ENCODE data around the gene IL1RAPL1.

IL1RAPL1 gene

DNA sequence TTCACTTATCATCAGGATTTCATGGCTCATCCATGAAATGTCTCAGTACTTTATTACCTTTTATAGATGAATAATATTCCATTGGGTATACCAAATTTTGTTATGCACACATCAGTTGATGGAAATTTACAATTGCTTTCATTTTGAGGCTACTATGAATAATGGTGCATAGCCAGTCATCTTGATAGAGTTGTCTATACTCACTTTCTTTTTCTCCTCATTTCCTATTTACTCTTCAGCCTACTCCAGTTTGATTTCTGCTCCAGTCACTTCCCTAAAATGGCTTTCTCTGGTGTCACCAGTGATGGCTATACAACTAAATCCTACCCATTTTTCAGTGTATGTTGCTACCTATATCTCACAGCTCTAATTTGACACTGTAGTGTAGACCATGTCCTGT, 884.6 kb downstream of the IL1RAPL1 start:
- no peaks in the 10 kb centered on the region for H3K4me1 ChIP-seq (ENCODE audit: control insufficient read depth in 2 of 2, insufficient read depth in 1 of 2, low read depth in 1 of 2, low read length in 2 of 2)

DNA sequence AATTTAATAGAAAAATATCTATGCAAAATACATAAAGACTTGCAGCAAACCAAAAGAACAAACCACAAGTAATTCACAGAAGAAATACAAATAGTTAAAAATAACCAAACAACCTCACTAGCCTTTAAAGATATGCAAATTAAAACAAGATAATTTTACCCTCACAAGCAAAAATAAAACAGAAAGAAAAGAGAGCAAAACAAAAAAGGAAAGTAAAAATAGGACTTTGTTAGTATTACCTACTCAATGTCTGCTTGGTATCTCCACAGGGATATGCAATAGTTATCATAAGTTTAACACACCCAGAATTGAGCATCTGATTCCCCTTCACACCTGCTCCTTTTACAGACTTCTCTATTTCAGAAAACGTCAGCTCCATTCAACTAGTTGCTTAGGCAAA, 890.6 kb downstream of the IL1RAPL1 start:
- no peak for DNase-seq (ENCODE audit: low spot score)
- Histone ChIP-seq H3K4ac (ENCODE audit: low read length) (no peak overlapping the region), H2BK12ac (ENCODE audit: low read length) (no peak overlapping the region), H4K8ac (ENCODE audit: low read depth, low read length) (no peak overlapping the region), H2AK5ac (ENCODE audit: low read depth, low read length) (no peak overlapping the region), H3K9me3 (replicated peaks in 1 of 2; ENCODE audit: control insufficient read depth in 2 of 2, insufficient read depth in 1 of 2, low read depth in 1 of 2, low read length in 2 of 2) (no peaks in the 10 kb centered on the region), H3K14ac (ENCODE audit: low read length) (no peak overlapping the region), H2BK5ac (ENCODE audit: low read length) (no peak overlapping the region), H3K36me3 (replicated peaks in 1 of 2; ENCODE audit: control insufficient read depth in 2 of 2, insufficient read depth in 2 of 2, low read length in 2 of 2) (no peaks in the 10 kb centered on the region), H2BK15ac (ENCODE audit: low read length) (no peak overlapping the region), H3K27ac (replicated peaks; ENCODE audit: low read length) (no peak overlapping the region), H3K79me1 (ENCODE audit: low read depth, low read length) (no peaks in the 10 kb centered on the region), H3K4me3 (ENCODE audit: low read length in 2 of 2) (no peak overlapping the region), H3K9ac (ENCODE audit: low read depth, low read length, poor library complexity) (no peak overlapping the region), H4K91ac (ENCODE audit: low read depth, low read length, poor library complexity) (no peak overlapping the region), H2BK120ac (ENCODE audit: low read depth, low read length) (no peak overlapping the region), H3K18ac (ENCODE audit: low read length) (no peak overlapping the region), H2AFZ (ENCODE audit: low read length) (no peak overlapping the region), H3K23ac (ENCODE audit: low read depth, low read length, poor library complexity) (no peak overlapping the region), H3K27me3 (ENCODE audit: control insufficient read depth in 3 of 3, insufficient read depth in 3 of 3, low read depth in 1 of 3, low read length in 3 of 3) (no peaks in the 10 kb centered on the region), H3K4me1 (ENCODE audit: control insufficient read depth in 2 of 2, insufficient read depth in 1 of 2, low read depth in 1 of 2, low read length in 2 of 2) (no peaks in the 10 kb centered on the region), H3K4me2 (ENCODE audit: insufficient read depth, low read length, poor library complexity, severe bottlenecking) (no peak overlapping the region)
- no CpG with 5 or more reads among the region's 1 CpG for WGBS, 2 donors (ENCODE audit: extremely low coverage in 2 of 2, insufficient read length in 2 of 2, insufficient replicate concordance in 1 of 2)

More for the DNA sequence above, 884.6 kb downstream of the IL1RAPL1 start:
- no peak overlapping the region for H3K4me3 ChIP-seq (ENCODE audit: low read length in 2 of 2)
- H3K79me1 ChIP-seq (ENCODE audit: low read depth, low read length), result no peaks in the 10 kb centered on the region
- no peak overlapping the region for H2AK5ac ChIP-seq (ENCODE audit: low read depth, low read length)
- H3K23ac ChIP-seq (ENCODE audit: low read depth, low read length, poor library complexity), result no peak overlapping the region
- no peak overlapping the region for H4K91ac ChIP-seq (ENCODE audit: low read depth, low read length, poor library complexity)
- no peaks in the 10 kb centered on the region for H3K27me3 ChIP-seq (ENCODE audit: control insufficient read depth in 3 of 3, insufficient read depth in 3 of 3, low read depth in 1 of 3, low read length in 3 of 3)
- H2AFZ ChIP-seq (ENCODE audit: low read length), result no peak overlapping the region
- H3K9me3 ChIP-seq (replicated peaks in 1 of 2; ENCODE audit: control insufficient read depth in 2 of 2, insufficient read depth in 1 of 2, low read depth in 1 of 2, low read length in 2 of 2), result no peaks in the 10 kb centered on the region
- no peak overlapping the region for H3K4ac ChIP-seq (ENCODE audit: low read length)
- DNase-seq (ENCODE audit: low spot score), result no peak
- H3K27ac ChIP-seq (replicated peaks; ENCODE audit: low read length), result no peak overlapping the region
- no peak overlapping the region for H2BK12ac ChIP-seq (ENCODE audit: low read length)
- no peaks in the 10 kb centered on the region for H3K36me3 ChIP-seq (replicated peaks in 1 of 2; ENCODE audit: control insufficient read depth in 2 of 2, insufficient read depth in 2 of 2, low read length in 2 of 2)
- H4K8ac ChIP-seq (ENCODE audit: low read depth, low read length), result no peak overlapping the region
- H3K9ac ChIP-seq (ENCODE audit: low read depth, low read length, poor library complexity), result no peak overlapping the region
- H3K14ac ChIP-seq (ENCODE audit: low read length), result no peak overlapping the region
- H2BK15ac ChIP-seq (ENCODE audit: low read length), result no peak overlapping the region
- no peak overlapping the region for H2BK120ac ChIP-seq (ENCODE audit: low read depth, low read length)
- no peak overlapping the region for H3K18ac ChIP-seq (ENCODE audit: low read length)
- no peak overlapping the region for H3K4me2 ChIP-seq (ENCODE audit: insufficient read depth, low read length, poor library complexity, severe bottlenecking)
- no peak overlapping the region for H2BK5ac ChIP-seq (ENCODE audit: low read length)

DNA sequence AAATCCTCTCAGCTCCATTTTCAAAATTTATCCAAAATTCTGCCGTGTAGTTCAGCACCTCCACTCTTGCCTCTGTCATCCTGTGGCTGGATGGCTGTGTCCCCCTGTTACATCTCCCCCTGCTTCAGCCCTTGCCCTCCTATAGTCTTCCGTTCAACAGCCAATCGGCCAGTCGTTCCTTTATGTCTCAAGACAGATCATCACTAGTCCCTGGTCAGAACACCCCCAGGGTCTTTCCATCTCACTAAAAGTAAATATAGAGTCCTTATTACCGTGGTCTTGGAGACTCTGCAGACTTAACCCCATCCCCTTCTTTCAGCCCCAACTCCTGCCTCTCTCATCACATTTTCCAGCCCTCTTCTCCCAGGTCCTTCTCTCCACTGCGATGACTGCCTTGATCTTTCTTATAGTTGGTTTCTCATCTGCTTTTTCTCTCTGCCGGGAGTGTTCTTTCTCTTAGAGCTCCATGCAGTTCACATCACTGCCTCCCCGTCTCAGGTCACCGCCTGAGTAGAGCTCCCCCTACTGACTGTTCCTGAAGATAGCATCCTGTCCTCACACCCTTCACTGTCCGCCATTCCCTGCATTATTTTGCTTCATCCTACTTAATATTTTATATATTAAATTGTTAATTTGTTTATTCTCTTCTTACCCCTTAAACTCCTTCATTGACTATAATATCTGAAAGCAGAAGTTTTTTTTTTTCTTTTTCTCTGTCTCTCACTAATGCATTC, 891.3 kb downstream of the IL1RAPL1 start:
- Histone ChIP-seq H2BK12ac (ENCODE audit: low read length) (no peak overlapping the region), H2AK5ac (ENCODE audit: low read depth, low read length) (no peak overlapping the region), H3K9ac (ENCODE audit: low read depth, low read length, poor library complexity) (no peak overlapping the region), H3K18ac (ENCODE audit: low read length) (no peak overlapping the region), H3K14ac (ENCODE audit: low read length) (no peak overlapping the region), H3K23ac (ENCODE audit: low read depth, low read length, poor library complexity) (no peak overlapping the region), H2BK120ac (ENCODE audit: low read depth, low read length) (no peak overlapping the region), H3K4ac (ENCODE audit: low read length) (no peak overlapping the region), H3K27me3 (ENCODE audit: control insufficient read depth in 3 of 3, insufficient read depth in 3 of 3, low read depth in 1 of 3, low read length in 3 of 3) (no peaks in the 10 kb centered on the region), H4K91ac (ENCODE audit: low read depth, low read length, poor library complexity) (no peak overlapping the region), H2BK5ac (ENCODE audit: low read length) (no peak overlapping the region), H3K4me1 (ENCODE audit: control insufficient read depth in 2 of 2, insufficient read depth in 1 of 2, low read depth in 1 of 2, low read length in 2 of 2) (no peaks in the 10 kb centered on the region), H4K8ac (ENCODE audit: low read depth, low read length) (no peak overlapping the region), H3K4me2 (ENCODE audit: insufficient read depth, low read length, poor library complexity, severe bottlenecking) (no peak overlapping the region), H3K4me3 (ENCODE audit: low read length in 2 of 2) (no peak overlapping the region), H2BK15ac (ENCODE audit: low read length) (no peak overlapping the region), H3K27ac (replicated peaks; ENCODE audit: low read length) (no peak overlapping the region), H2AFZ (ENCODE audit: low read length) (peak overlapping the region; percentile 68), H3K36me3 (replicated peaks in 1 of 2; ENCODE audit: control insufficient read depth in 2 of 2, insufficient read depth in 2 of 2, low read length in 2 of 2) (no peaks in the 10 kb centered on the region), H3K9me3 (replicated peaks in 1 of 2; ENCODE audit: control insufficient read depth in 2 of 2, insufficient read depth in 1 of 2, low read depth in 1 of 2, low read length in 2 of 2) (no peaks in the 10 kb centered on the region), H3K79me1 (ENCODE audit: low read depth, low read length) (no peaks in the 10 kb centered on the region)
- WGBS, 2 donors (ENCODE audit: extremely low coverage in 2 of 2, insufficient read length in 2 of 2, insufficient replicate concordance in 1 of 2), result no CpG with 5 or more reads among the region's 10 CpGs
- peak; percentile 4 for DNase-seq (ENCODE audit: low spot score)

DNA sequence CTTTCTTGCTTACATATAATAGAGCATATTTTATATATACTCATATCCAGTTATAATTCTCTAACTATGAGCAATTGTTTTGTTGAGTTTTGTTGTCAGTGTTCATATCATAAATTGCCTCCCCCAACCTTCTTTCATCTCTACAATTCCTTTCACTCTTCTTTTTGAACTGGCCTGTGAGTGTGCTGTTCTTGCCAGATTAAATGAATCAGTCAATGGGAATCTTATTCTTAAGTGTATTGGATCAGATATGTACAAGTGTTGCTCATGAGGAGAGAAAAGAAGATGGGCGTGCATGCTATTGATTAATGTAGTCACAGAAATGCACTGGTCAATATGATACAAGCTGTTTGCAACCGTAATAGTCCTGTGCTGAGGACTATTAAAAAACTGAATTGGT, 900.0 kb downstream of the IL1RAPL1 start:
- Histone ChIP-seq H2BK15ac (ENCODE audit: low read length) (no peak overlapping the region), H3K79me1 (ENCODE audit: low read depth, low read length) (no peaks in the 10 kb centered on the region), H2AFZ (ENCODE audit: low read length) (no peak overlapping the region), H3K9me3 (replicated peaks in 1 of 2; ENCODE audit: control insufficient read depth in 2 of 2, insufficient read depth in 1 of 2, low read depth in 1 of 2, low read length in 2 of 2) (no peaks in the 10 kb centered on the region), H4K8ac (ENCODE audit: low read depth, low read length) (no peak overlapping the region), H3K4me1 (ENCODE audit: control insufficient read depth in 2 of 2, insufficient read depth in 1 of 2, low read depth in 1 of 2, low read length in 2 of 2) (no peaks in the 10 kb centered on the region), H3K14ac (ENCODE audit: low read length) (no peak overlapping the region), H3K9ac (ENCODE audit: low read depth, low read length, poor library complexity) (no peak overlapping the region), H2AK5ac (ENCODE audit: low read depth, low read length) (no peak overlapping the region), H3K18ac (ENCODE audit: low read length) (no peak overlapping the region), H3K27ac (replicated peaks; ENCODE audit: low read length) (no peak overlapping the region), H3K23ac (ENCODE audit: low read depth, low read length, poor library complexity) (no peak overlapping the region), H2BK120ac (ENCODE audit: low read depth, low read length) (no peak overlapping the region), H3K4ac (ENCODE audit: low read length) (no peak overlapping the region), H3K4me2 (ENCODE audit: insufficient read depth, low read length, poor library complexity, severe bottlenecking) (no peak overlapping the region), H3K36me3 (replicated peaks in 1 of 2; ENCODE audit: control insufficient read depth in 2 of 2, insufficient read depth in 2 of 2, low read length in 2 of 2) (no peaks in the 10 kb centered on the region), H3K27me3 (ENCODE audit: control insufficient read depth in 3 of 3, insufficient read depth in 3 of 3, low read depth in 1 of 3, low read length in 3 of 3) (no peaks in the 10 kb centered on the region), H3K4me3 (ENCODE audit: low read length in 2 of 2) (no peak overlapping the region), H4K91ac (ENCODE audit: low read depth, low read length, poor library complexity) (no peak overlapping the region), H2BK12ac (ENCODE audit: low read length) (no peak overlapping the region), H2BK5ac (ENCODE audit: low read length) (no peak overlapping the region)
- no peak for DNase-seq (ENCODE audit: low spot score)
- WGBS, 2 donors (ENCODE audit: extremely low coverage in 2 of 2, insufficient read length in 2 of 2, insufficient replicate concordance in 1 of 2), result no CpG with 5 or more reads among the region's 2 CpGs

Measured in neuronal stem cell (in vitro differentiated cells).